NOMO-1 treated with DMSO at 0.1 percent for 48 hours (cell line): ENCODE data around the gene ABCA8.
A peak's percentile ranks its signal among the peaks of the same experiment; 100 is the strongest.
"Not testable (repeated sequence)": the region's sequence is repeated elsewhere in the genome, so short reads cannot be mapped to it uniquely, and the experiment has no call there.

ENCODE experiments used
- DNase-seq: peaks from one replicate; lab custom pipeline; 2025; ENCODE audit not compliant: unreplicated experiment; lab: John Stamatoyannopoulos, UW

ABCA8 gene, protein sequence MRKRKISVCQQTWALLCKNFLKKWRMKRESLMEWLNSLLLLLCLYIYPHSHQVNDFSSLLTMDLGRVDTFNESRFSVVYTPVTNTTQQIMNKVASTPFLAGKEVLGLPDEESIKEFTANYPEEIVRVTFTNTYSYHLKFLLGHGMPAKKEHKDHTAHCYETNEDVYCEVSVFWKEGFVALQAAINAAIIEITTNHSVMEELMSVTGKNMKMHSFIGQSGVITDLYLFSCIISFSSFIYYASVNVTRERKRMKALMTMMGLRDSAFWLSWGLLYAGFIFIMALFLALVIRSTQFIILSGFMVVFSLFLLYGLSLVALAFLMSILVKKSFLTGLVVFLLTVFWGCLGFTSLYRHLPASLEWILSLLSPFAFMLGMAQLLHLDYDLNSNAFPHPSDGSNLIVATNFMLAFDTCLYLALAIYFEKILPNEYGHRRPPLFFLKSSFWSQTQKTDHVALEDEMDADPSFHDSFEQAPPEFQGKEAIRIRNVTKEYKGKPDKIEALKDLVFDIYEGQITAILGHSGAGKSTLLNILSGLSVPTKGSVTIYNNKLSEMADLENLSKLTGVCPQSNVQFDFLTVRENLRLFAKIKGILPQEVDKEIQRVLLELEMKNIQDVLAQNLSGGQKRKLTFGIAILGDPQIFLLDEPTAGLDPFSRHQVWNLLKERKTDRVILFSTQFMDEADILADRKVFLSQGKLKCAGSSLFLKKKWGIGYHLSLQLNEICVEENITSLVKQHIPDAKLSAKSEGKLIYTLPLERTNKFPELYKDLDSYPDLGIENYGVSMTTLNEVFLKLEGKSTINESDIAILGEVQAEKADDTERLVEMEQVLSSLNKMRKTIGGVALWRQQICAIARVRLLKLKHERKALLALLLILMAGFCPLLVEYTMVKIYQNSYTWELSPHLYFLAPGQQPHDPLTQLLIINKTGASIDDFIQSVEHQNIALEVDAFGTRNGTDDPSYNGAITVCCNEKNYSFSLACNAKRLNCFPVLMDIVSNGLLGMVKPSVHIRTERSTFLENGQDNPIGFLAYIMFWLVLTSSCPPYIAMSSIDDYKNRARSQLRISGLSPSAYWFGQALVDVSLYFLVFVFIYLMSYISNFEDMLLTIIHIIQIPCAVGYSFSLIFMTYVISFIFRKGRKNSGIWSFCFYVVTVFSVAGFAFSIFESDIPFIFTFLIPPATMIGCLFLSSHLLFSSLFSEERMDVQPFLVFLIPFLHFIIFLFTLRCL (N-terminal part only)

GRCh38 chr17:68955181-68955841, at the start of gene ABCA8:
Gene ABCA8 (minus strand): TSS chr17:68955392. CDS start chr17:68942034, 13,358 bp downstream.
- DNase-seq, result no peak

DNA sequence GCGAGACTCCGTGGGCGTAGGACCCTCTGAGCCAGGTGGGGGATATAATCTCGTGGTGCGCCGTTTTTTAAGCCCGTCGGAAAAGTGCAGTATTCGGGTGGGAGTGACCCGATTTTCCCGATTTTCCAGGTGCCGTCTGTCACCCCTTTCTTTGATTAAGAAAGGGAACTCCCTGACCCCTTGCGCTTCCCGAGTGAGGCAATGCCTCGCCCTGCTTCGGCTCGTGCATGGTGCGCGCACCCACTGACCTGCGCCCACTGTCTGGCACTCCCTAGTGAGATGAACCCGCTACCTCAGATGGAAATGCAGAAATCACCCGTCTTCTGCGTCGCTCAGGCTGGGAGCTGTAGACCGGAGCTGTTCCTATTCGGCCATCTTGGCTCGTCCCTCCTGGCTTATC, 49.6 kb upstream of the ABCA8 start:
- DNase-seq, result not testable (repeated sequence)

DNA sequence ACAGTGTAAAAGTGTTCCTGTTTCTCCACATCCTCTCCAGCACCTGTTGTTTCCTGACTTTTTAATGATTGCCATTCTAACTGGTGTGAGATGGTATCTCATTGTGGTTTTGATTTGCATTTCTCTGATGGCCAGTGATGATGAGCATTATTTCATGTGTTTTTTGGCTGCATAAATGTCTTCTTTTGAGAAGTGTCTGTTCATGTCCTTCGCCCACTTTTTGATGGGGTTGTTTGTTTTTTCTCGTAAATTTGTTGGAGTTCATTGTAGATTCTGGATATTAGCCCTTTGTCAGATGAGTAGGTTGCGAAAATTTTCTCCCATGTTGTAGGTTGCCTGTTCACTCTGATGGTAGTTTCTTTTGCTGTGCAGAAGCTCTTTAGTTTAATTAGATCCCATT, 44.6 kb upstream of the ABCA8 start:
- not testable (repeated sequence) for DNase-seq

DNA sequence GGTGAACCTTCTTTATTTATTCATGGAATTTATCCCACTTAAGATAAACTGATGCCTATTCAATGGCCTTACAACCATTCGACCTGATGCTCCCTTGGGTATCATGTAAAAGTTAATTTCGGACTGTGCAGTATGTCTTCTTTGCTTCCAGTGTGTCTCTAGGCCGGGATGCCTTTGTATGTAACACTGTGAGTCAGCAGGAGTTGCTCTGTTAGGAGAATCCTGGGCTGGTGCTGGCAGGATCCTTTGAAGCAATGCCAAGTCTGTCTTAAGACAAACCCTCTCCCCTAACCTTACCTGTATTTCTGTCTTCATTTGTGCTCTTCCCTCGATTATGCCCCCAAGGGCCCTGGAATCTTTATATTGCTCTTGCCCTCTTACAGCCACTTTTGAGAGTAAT, 37.9 kb upstream of the ABCA8 start:
- DNase-seq, result no peak

GRCh38 chr17:68987966-68988365, 32.8 kb upstream of the ABCA8 start:
- DNase-seq, result no peak

GRCh38 chr17:68981288-68981687, 26.1 kb upstream of the ABCA8 start:
- peak; percentile 15 for DNase-seq

DNA sequence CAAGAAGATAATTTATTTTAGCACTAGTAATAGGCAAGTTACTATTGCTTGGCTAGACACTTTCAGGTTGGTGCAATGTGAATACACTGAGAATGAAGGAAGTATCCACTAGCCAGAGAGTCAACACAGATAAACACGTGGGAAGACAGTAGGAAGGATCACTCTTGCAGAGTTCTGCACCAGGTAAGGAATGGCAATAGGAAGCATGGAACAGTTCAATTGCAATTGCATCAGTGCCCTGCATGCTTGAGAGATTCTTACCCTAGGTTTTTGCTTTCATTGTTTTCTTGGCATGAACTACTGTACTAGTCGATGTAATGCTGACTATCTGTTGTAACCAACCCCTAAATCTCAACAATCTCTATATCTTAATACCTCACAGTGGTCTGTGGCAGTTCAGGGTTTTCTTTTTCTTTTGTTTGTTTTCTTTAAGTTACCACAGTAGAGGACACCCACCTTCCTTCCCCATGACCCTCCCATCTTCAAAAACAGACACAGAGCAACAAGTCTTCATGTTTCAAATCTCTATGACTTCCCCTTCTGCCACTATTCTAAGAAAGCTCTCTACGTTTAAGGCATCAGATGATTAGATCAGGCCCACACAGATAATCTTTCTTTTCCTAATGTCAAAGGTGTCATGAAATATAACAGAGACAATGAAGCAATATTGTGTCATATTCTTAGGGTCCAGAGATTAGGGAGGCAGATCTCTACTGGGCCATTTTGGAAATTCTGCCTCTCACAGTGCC, 18.1 kb upstream of the ABCA8 start:
- DNase-seq, result peak; percentile 20

DNA sequence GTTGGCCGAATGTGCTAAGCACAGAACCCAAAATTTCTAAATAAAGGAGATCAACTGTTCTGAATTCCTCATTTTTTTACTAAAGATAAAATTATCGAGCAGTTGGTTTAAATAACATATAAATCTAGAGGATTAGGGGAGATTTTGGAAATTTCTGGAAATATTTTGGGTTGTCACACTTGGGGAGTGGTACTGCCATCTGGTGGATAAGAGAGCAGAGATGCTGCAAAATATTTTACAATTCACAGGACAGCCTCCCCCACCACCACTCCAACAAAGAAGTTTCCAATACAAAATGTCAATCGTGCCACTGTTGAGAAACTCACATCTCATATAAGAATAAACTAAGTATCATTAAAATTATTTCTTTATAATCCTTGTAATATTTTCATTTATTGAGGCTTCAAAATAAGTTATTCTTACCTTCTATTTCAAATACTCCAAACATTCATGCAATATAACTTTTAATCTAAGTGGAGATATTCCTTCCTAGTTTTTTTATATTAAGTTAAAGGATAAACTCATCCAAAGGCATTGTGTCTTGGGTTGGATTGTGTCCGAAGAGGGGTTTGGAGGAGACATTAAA, 17.0 kb upstream of the ABCA8 start:
- DNase-seq, result peak; percentile 17

DNA sequence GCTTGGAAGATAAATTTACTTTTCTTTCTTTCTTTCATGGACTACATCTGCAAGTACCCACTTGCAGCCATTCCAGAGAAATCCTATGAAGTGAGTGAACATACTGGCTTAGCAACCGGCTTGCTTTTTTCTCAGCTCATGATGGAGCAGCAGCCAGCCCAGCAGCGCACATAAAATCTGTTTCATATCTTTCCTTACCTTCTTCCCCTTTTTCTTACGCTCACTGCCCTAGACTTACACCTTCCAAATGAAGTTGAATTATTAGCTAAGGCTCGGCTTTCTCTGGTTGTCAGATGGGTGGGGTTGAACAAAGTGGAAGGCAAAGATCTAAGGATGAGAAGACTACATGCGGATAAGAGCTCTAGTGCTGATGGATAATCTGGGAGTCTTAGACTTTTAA, 13.9 kb upstream of the ABCA8 start:
- peak; percentile 64 for DNase-seq

GRCh38 chr17:68963958-68964357, 8.8 kb upstream of the ABCA8 start:
- no peak for DNase-seq

DNA sequence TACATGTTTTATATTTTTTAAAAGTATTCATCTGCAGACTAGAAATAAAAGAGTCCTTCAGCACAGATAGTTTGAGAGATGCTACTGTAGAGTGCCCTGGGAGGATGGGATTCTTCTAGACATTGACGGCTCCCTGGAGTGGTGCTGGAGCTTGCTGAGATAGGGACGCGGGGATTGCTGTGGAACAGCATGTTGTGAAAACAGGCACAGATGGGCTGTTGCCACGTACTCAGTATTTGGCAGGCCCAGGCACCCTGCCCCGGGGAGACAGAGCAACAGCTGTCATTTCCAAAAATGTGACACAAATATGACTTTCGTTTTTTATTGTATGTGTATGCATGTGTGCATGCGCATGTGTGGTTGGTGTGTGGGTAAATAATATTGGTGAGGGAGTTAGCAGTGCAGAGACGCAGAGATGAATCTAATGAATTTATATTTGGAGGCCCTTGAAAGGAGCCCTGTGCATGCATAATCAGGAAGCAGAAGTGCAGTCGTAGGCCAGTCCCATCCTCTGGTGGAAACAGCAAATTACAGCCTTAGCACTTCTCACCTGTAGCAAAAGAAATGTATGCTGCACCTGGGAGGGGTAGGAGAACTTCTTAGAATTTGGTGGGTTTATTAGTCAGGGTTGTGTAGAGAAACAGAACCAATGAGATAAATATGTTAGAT, 6.2 kb upstream of the ABCA8 start:
- DNase-seq, result no peak

- not testable (repeated sequence) for DNase-seq
These were observed 3.9 kb upstream of the ABCA8 start for GRCh38 chr17:68959117-68959516.

DNA sequence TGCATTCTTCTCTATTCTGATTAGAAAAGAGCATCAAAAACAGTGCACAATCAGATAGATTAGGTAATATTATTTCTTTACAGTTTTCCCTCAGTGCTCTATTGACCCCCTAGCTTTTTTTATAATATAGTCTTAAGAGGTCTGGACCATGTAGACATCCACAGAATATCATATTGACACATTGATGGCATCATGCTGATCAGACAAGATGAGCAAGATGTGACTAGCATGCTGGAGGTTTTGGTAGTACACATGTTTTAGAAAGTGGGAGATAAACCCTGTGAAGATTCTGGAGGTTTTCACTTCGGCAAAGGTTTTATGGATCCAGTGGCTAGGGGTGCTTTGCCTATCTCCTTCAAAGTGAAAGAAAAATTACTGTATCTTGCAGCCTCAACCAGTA, 2.8 kb upstream of the ABCA8 start:
- DNase-seq, result no peak

- DNase-seq, result no peak
These were observed 871 bp downstream of the ABCA8 start for GRCh38 chr17:68954146-68954896.

DNA sequence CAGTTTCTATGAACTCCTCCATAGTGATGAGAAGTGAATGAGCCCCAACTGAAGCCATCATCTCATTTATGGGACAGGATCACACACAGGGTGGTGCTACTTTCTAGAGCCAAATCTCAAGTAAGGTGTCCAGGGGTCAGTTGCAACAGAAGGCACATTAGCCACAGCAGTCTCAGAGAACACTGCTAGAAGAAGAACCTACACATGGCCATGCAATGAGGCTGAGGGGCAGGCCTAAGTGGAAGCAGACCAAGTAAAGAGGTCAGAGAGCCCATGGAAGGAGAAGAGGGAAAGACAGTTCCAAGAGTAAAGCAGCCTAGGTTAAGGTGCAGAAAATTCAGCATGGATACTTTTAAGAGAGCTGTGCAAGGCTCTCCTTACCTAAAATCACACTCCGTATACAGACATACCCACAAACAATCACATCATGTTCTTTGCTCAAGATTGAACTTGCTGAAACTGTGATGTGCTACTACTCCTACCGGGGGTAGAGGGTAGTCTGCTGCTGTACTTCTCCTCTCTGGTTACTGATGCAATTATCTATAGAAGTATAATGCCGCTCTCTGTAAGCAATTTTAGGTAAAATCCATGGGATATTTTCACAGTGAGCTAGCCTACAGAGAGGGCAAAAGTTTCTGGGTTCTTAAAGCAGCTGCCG, 1.7 kb downstream of the ABCA8 start:
- no peak for DNase-seq

DNA sequence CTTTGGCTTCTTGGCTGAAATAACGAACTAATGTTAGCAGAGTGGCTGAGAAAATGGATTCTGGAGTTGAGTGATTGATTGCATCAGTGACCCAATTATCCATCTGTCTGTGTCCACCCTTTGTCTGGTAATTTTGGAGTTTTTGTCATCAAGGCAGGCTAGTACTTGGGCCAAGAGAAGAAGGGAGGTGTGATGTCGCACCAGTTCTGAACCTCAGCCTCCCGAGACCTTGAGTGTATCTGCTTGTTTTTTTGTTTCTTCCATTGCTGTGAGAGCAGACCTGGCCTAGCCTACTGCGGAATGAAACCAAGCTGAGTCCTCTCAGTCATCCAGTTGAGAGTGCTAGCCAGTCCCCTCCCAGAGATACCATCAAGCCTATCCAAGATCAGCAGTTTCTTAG, 4.5 kb downstream of the ABCA8 start:
- DNase-seq, result no peak

DNA sequence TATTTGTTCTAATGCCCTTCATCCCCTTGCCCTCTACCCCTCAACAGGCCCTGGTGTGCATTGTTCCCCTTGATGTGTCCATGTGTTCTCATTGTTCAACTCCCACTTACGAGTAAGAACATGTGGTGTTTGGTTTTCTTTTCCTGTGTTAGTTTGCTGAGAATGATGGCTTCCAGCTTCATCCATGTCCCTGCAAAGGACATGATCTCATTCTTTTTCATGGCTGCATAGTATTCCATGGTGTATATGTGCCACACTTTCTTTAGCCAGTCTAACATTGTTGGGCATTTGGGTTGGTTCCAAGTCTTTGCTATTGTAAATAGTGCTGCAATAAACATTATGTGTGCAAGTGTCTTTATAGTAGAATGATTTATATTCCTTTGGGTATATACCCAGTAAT, 7.3 kb downstream of the ABCA8 start:
- not testable (repeated sequence) for DNase-seq

GRCh38 chr17:68944435-68945035, 10.7 kb downstream of the ABCA8 start:
- DNase-seq, result no peak
